GM19099 (cell line): Measurements from ENCODE around the gene CFAP46.

Experiments used
- POLR2A ChIP-seq: IDR thresholded peaks from 3 replicates; pipeline ENCODE4 v1.6.1; 2011; ENCODE audit warnings: low read depth; ENCODE audit not compliant: insufficient read length; ENCODE audit errors: extremely low read depth

Gene CFAP46

GRCh38 chr10:132784866-132785722 is 157.3 kb downstream of the CFAP46 start:
- no peak for TF ChIP-seq POLR2A

- no peak for TF ChIP-seq POLR2A
Observed at GRCh38 chr10:132783940-132784865, 158.2 kb downstream of the CFAP46 start.

GRCh38 chr10:132783165-132783939 is 159.0 kb downstream of the CFAP46 start:
- TF ChIP-seq POLR2A: no peak

- no peak for TF ChIP-seq POLR2A
Observed at GRCh38 chr10:132781556-132781955, 160.8 kb downstream of the CFAP46 start.

- TF ChIP-seq POLR2A: no peak
Observed at GRCh38 chr10:132780356-132780755, 162.0 kb downstream of the CFAP46 start.

- no peak for TF ChIP-seq POLR2A
Observed at GRCh38 chr10:132779549-132780294, 162.6 kb downstream of the CFAP46 start.

GRCh38 chr10:132777441-132777840 is 164.9 kb downstream of the CFAP46 start:
- no peak for TF ChIP-seq POLR2A

GRCh38 chr10:132776821-132777220 is 165.5 kb downstream of the CFAP46 start:
- TF ChIP-seq POLR2A: no peak

- no peak for TF ChIP-seq POLR2A
Observed at GRCh38 chr10:132776186-132776585, 166.2 kb downstream of the CFAP46 start.

- TF ChIP-seq POLR2A: no peak
Observed at GRCh38 chr10:132774902-132775863, 167.2 kb downstream of the CFAP46 start.

GRCh38 chr10:132774181-132774901 is 168.0 kb downstream of the CFAP46 start:
- no peak for TF ChIP-seq POLR2A
